HepG2 (cell line): ENCODE results near the gene ACAT2. TPM values are rescaled to one million over a fixed set of nuclear protein-coding genes. Genes with fewer than 3 reads are reported as not detected.

Experiments used
- ATF7-NPFF ChIP-seq: sonication (generic); formaldehyde crosslinking; IDR thresholded peaks from 2 replicates; pipeline ENCODE4 v1.8.1; 2023; ENCODE audit warnings: mild to moderate bottlenecking, low read depth, missing genetic modification reagents, moderate library complexity
- DMAP1 ChIP-seq: IDR thresholded peaks from 2 replicates; pipeline ENCODE4 v1.6.1; 2016
- FOXA1 ChIP-seq, 2 experiments: fragments of 450-650 bp in 1 of 2; sonication (generic) in 1 of 2; formaldehyde crosslinking in 1 of 2; IDR thresholded peaks; 2 replicates each; pipeline versions ENCODE4 v1.4.0 to v1.6.1; 2016 to 2020; ENCODE audit warnings: missing genetic modification reagents in 1 of 2
- HOMEZ ChIP-seq: IDR thresholded peaks from 2 replicates; pipeline ENCODE4 v1.6.1; 2016; ENCODE audit warnings: low read depth
- KDM4B ChIP-seq: sonication (generic); formaldehyde crosslinking; IDR thresholded peaks from 2 replicates; pipeline ENCODE4 v1.4.0; 2020; ENCODE audit warnings: missing genetic modification reagents
- KLF11 ChIP-seq: IDR thresholded peaks from 2 replicates; pipeline ENCODE4 v1.6.1; 2016; ENCODE audit warnings: missing compliant biosample characterization
- KLF13 ChIP-seq: sonication (generic); formaldehyde crosslinking; IDR thresholded peaks from 2 replicates; pipeline ENCODE4 v1.4.0; 2020; ENCODE audit warnings: mild to moderate bottlenecking, missing genetic modification reagents
- MYC ChIP-seq: sonication (generic); formaldehyde crosslinking; IDR thresholded peaks from 2 replicates; pipeline ENCODE4 v1.9.0; 2021; ENCODE audit warnings: missing genetic modification reagents, borderline replicate concordance
- SMAD1 ChIP-seq: sonication (generic); formaldehyde crosslinking; IDR thresholded peaks from 2 replicates; pipeline ENCODE4 v1.4.0; 2020; ENCODE audit warnings: missing genetic modification reagents, low read depth, mild to moderate bottlenecking, borderline replicate concordance
- TGIF2 ChIP-seq: IDR thresholded peaks from 2 replicates; pipeline ENCODE4 v1.6.1; 2016; ENCODE audit warnings: control low read depth, missing compliant biosample characterization
- TP53 ChIP-seq: sonication (generic); formaldehyde crosslinking; conservative IDR thresholded peaks from 2 replicates; pipeline ENCODE4 v1.4.0; 2020; ENCODE audit warnings: missing genetic modification reagents
- YEATS4 ChIP-seq: sonication (generic); formaldehyde crosslinking; IDR thresholded peaks from 2 replicates; pipeline ENCODE4 v1.4.0; 2020; ENCODE audit warnings: missing genetic modification reagents, borderline replicate concordance
- ZIK1 ChIP-seq: sonication (generic); formaldehyde crosslinking; IDR thresholded peaks from 2 replicates; pipeline ENCODE4 v1.5.0; 2020; ENCODE audit warnings: mild to moderate bottlenecking, low read depth, missing genetic modification reagents, borderline replicate concordance
- ZNF124 ChIP-seq: sonication (generic); formaldehyde crosslinking; IDR thresholded peaks from 2 replicates; pipeline ENCODE4 v1.4.0; 2020; ENCODE audit warnings: missing genetic modification reagents
- ZNF3 ChIP-seq: IDR thresholded peaks from 2 replicates; pipeline ENCODE4 v1.7.0; 2017; ENCODE audit warnings: inconsistent platforms
- polyA plus RNA-seq, 8 experiments: library from polyadenylated mRNA; depleted of rRNA in 3 of 8; stranded (reverse) in 7 of 8; unstranded in 1 of 8; fragments of >200 nt; fragmentation: Illumina TruSeq in 4 of 8; extraction: Trizol in 4 of 8; gene quantifications; 2 replicates each; pipeline versions ENCODE4 v1.2.1 to v1.2.3, GENCODE V29; 2011 to 2016; ENCODE audit warnings: low read depth in 4 of 8, missing spikeins in 1 of 8, mixed read lengths in 1 of 8; ENCODE audit not compliant: insufficient read depth in 1 of 8
- total RNA-seq, 5 experiments: library from RNA; depleted of rRNA; stranded (reverse); fragments of >200 nt; fragmentation: Illumina TruSeq; extraction: Trizol; gene quantifications; 2 replicates each; pipeline ENCODE4 v1.2.3, GENCODE V29; 2016; ENCODE audit warnings: low read depth in 1 of 5
- TF ChIP-seq, protein P1 (sequence below): sonication (generic); formaldehyde crosslinking; IDR thresholded peaks from 2 replicates; pipeline ENCODE4 v1.4.0; 2020; ENCODE audit warnings: missing genetic modification reagents
- TF ChIP-seq, protein P2 (sequence below): sonication (generic); formaldehyde crosslinking; IDR thresholded peaks from 2 replicates; pipeline ENCODE4 v1.4.0; 2020; ENCODE audit warnings: missing genetic modification reagents, borderline replicate concordance
- TF ChIP-seq, protein P3 (sequence below): sonication (generic); formaldehyde crosslinking; conservative IDR thresholded peaks from 2 replicates; pipeline ENCODE4 v1.4.0; 2020; ENCODE audit warnings: missing genetic modification reagents
- TF ChIP-seq, protein P4 (sequence below): IDR thresholded peaks from 2 replicates; pipeline ENCODE4 v1.6.1; 2016; ENCODE audit warnings: missing genetic modification reagents, missing compliant biosample characterization

ACAT2 gene
- total and polyA plus RNA-seq, 2 of the 13 experiments (the other 11 are each of a cell fraction or from before 2014, with no cell fraction given): 121 to 534 TPM

DNA sequence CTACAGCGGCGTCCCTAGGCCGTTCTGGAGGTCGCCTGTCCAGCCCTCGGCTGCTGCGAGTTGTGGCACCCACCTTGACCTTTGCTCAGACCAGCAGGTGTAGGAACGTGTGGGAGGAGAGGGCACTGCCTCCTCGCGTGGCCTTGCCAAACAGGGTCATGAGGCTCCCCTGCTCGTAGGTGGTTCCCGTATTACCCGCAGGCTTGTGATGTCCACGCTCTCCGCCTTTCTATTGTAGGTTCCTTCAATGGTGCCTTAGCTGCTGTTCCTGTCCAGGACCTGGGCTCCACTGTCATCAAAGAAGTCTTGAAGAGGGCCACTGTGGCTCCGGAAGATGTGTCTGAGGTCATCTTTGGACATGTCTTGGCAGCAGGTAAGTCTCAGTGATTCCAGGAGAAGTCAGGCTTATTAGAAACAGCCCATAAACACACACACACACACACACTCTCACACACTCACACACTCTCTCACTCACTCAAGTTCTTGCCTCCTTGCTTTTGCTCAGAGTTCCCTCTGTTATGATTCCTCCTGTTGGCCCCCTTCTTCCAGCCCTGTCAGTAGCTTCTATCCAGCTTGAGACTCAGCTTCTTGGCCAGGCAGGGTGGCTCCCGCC, 942 bp downstream of the ACAT2 start (continued):
- TF ChIP-seq KDM4B (CRISPR knock-in tag) (0 out of 2 replicates have a peak, but pooled peaks have one; percentile 40), ATF7-NPFF (CRISPR knock-in tag) (0 out of 2 replicates have a peak, but pooled peaks have one; percentile 3), FOXA1 (IDR thresholded peaks at IDR 0.05) (no peak), FOXA1 (CRISPR knock-in tag; IDR thresholded peaks at IDR 0.05) (peak; percentile 41; the same call in 1 of the 2 replicates), ZNF3 (no peak), YEATS4 (CRISPR knock-in tag) (0 out of 2 replicates have a peak, but pooled peaks have one; percentile 9), SMAD1 (CRISPR knock-in tag) (0 out of 2 replicates have a peak, but pooled peaks have one; percentile 34), DMAP1 (CRISPR knock-in tag) (peak; percentile 38; the same call in 1 of the 2 replicates), TGIF2 (CRISPR knock-in tag) (peak; percentile 91), KLF13 (CRISPR knock-in tag) (peak; percentile 94), TP53 (CRISPR knock-in tag) (0 out of 2 replicates have a peak, but pooled peaks have one; percentile 7), ZIK1 (no peak; the same call in 1 of the 2 replicates), HOMEZ (CRISPR knock-in tag) (no peak), KLF11 (CRISPR knock-in tag) (no peak), ZNF124 (CRISPR knock-in tag) (no peak), MYC (peak; percentile 90)
- TF ChIP-seq, protein P1, sequence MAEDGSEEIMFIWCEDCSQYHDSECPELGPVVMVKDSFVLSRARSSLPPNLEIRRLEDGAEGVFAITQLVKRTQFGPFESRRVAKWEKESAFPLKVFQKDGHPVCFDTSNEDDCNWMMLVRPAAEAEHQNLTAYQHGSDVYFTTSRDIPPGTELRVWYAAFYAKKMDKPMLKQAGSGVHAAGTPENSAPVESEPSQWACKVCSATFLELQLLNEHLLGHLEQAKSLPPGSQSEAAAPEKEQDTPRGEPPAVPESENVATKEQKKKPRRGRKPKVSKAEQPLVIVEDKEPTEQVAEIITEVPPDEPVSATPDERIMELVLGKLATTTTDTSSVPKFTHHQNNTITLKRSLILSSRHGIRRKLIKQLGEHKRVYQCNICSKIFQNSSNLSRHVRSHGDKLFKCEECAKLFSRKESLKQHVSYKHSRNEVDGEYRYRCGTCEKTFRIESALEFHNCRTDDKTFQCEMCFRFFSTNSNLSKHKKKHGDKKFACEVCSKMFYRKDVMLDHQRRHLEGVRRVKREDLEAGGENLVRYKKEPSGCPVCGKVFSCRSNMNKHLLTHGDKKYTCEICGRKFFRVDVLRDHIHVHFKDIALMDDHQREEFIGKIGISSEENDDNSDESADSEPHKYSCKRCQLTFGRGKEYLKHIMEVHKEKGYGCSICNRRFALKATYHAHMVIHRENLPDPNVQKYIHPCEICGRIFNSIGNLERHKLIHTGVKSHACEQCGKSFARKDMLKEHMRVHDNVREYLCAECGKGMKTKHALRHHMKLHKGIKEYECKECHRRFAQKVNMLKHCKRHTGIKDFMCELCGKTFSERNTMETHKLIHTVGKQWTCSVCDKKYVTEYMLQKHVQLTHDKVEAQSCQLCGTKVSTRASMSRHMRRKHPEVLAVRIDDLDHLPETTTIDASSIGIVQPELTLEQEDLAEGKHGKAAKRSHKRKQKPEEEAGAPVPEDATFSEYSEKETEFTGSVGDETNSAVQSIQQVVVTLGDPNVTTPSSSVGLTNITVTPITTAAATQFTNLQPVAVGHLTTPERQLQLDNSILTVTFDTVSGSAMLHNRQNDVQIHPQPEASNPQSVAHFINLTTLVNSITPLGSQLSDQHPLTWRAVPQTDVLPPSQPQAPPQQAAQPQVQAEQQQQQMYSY (CRISPR knock-in tag): no peak
- TF ChIP-seq, protein P2, sequence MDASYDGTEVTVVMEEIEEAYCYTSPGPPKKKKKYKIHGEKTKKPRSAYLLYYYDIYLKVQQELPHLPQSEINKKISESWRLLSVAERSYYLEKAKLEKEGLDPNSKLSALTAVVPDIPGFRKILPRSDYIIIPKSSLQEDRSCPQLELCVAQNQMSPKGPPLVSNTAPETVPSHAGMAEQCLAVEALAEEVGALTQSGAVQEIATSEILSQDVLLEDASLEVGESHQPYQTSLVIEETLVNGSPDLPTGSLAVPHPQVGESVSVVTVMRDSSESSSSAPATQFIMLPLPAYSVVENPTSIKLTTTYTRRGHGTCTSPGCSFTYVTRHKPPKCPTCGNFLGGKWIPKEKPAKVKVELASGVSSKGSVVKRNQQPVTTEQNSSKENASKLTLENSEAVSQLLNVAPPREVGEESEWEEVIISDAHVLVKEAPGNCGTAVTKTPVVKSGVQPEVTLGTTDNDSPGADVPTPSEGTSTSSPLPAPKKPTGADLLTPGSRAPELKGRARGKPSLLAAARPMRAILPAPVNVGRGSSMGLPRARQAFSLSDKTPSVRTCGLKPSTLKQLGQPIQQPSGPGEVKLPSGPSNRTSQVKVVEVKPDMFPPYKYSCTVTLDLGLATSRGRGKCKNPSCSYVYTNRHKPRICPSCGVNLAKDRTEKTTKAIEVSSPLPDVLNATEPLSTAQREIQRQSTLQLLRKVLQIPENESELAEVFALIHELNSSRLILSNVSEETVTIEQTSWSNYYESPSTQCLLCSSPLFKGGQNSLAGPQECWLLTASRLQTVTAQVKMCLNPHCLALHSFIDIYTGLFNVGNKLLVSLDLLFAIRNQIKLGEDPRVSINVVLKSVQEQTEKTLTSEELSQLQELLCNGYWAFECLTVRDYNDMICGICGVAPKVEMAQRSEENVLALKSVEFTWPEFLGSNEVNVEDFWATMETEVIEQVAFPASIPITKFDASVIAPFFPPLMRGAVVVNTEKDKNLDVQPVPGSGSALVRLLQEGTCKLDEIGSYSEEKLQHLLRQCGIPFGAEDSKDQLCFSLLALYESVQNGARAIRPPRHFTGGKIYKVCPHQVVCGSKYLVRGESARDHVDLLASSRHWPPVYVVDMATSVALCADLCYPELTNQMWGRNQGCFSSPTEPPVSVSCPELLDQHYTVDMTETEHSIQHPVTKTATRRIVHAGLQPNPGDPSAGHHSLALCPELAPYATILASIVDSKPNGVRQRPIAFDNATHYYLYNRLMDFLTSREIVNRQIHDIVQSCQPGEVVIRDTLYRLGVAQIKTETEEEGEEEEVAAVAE (CRISPR knock-in tag): no peak
- TF ChIP-seq, protein P3, sequence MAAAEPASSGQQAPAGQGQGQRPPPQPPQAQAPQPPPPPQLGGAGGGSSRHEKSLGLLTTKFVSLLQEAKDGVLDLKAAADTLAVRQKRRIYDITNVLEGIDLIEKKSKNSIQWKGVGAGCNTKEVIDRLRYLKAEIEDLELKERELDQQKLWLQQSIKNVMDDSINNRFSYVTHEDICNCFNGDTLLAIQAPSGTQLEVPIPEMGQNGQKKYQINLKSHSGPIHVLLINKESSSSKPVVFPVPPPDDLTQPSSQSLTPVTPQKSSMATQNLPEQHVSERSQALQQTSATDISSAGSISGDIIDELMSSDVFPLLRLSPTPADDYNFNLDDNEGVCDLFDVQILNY (CRISPR knock-in tag): no peak
- TF ChIP-seq, protein P4, sequence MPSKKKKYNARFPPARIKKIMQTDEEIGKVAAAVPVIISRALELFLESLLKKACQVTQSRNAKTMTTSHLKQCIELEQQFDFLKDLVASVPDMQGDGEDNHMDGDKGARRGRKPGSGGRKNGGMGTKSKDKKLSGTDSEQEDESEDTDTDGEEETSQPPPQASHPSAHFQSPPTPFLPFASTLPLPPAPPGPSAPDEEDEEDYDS (CRISPR knock-in tag): no peak
